ENCODE results near the gene LCTL. TPM values are rescaled to one million over a fixed set of nuclear protein-coding genes. Genes with fewer than 3 reads are reported as not detected.

Gene LCTL, protein sequence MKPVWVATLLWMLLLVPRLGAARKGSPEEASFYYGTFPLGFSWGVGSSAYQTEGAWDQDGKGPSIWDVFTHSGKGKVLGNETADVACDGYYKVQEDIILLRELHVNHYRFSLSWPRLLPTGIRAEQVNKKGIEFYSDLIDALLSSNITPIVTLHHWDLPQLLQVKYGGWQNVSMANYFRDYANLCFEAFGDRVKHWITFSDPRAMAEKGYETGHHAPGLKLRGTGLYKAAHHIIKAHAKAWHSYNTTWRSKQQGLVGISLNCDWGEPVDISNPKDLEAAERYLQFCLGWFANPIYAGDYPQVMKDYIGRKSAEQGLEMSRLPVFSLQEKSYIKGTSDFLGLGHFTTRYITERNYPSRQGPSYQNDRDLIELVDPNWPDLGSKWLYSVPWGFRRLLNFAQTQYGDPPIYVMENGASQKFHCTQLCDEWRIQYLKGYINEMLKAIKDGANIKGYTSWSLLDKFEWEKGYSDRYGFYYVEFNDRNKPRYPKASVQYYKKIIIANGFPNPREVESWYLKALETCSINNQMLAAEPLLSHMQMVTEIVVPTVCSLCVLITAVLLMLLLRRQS
- not detected for total RNA-seq

- no peak for DNase-seq (ENCODE audit: low spot score)
These were observed at the start of gene LCTL for GRCh38 chr15:66565741-66566144. Gene LCTL, minus strand, starts transcription at chr15:66565998. Its CDS starts 633 bp downstream, at chr15:66565365.

GRCh38 chr15:66614951-66615760 is 49.4 kb upstream of the LCTL start:
- no peak for DNase-seq (ENCODE audit: low spot score)

DNA sequence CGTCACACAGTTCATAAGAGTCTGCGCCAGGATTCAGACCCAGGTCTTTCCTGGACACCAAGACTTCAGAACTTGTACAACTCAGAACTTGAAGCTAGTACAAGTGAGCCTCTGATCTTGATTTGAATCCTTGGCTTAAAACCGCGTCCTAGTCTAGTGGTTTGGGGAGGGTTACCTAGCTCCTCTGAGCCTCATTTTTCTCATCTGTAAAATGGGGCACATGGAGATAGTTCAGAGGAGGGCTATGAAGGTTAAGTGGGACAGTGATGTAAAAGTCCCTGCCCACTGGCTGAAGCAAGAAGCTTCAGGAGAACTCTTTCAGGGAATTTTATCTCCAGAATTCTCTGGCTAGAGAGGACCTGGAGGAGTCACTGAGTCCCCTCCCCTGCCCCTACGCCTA is 48.7 kb upstream of the LCTL start:
- no peak for DNase-seq (ENCODE audit: low spot score)

GRCh38 chr15:66613743-66614142 is 47.9 kb upstream of the LCTL start:
- no peak for DNase-seq (ENCODE audit: low spot score)

DNA sequence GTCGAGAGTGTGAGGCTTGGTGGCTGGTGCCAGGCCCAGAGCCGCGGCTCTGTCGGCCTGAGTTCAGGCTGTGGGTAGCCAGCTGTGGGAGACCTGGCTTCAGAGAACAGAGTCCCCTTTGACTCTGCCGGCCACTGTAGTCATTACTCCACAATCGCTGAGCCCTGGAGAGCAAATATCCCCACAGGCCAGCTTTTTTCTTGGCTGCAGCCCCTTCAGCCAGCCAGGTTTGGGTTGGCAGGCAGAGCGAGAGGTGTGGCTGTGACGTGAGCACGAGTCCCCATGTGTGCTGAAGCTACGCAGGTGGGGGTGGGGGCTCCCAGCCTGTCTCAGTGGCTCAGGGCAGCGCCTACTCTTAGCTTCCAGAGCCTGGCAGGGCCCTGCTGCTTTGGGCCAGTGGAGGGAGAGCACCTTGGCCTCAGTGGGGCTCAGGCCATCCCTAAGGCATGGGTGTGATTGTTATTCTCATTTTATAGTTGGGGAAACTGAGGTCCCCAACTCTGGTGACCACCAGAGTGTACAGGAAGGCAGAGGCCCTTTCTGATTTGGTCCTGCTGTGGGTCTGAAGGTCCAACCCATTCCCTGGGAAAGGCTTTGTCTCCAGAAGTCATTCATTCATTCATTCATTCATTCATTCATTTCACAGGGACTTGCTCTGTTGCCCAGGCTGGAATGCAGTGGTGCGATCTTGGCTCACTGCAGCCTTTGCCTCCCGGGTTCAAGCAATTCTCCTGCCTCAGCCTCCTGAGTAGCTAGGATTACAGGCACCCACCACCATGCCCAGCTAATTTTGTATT is 45.7 kb upstream of the LCTL start:
- DNase-seq (ENCODE audit: low spot score): no peak

- no peak for DNase-seq (ENCODE audit: low spot score)
These were observed 44.1 kb upstream of the LCTL start for GRCh38 chr15:66609876-66610275.

GRCh38 chr15:66608881-66609280 is 43.1 kb upstream of the LCTL start:
- DNase-seq (ENCODE audit: low spot score): no peak

DNA sequence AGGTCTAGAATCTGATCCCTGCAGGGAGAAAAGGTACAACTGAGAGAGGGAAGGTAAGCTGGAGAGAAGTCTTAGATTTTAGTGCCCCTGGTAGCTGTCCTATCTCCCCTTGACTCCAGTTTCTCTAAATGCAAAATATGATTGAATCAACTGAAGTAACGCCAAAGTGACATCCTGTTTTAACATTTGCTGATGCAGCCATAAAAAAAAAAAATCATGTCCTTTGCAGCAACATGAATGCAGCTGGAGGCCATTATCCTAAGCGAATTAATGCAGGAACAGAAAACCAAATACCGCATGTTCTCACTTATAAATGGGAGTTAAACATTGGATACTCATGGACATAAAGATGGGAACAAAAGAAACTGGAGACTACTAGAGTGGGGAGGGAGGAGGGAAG is 42.4 kb upstream of the LCTL start:
- DNase-seq (ENCODE audit: low spot score): no peak

GRCh38 chr15:66603301-66604179 is 37.7 kb upstream of the LCTL start:
- DNase-seq (ENCODE audit: low spot score): peak; percentile 63

GRCh38 chr15:66601521-66601920 is 35.7 kb upstream of the LCTL start:
- DNase-seq (ENCODE audit: low spot score): no peak

- DNase-seq (ENCODE audit: low spot score): no peak
These were observed 34.4 kb upstream of the LCTL start for GRCh38 chr15:66600240-66600627.

- DNase-seq (ENCODE audit: low spot score): no peak
These were observed 33.9 kb upstream of the LCTL start for GRCh38 chr15:66599536-66600239.

DNA sequence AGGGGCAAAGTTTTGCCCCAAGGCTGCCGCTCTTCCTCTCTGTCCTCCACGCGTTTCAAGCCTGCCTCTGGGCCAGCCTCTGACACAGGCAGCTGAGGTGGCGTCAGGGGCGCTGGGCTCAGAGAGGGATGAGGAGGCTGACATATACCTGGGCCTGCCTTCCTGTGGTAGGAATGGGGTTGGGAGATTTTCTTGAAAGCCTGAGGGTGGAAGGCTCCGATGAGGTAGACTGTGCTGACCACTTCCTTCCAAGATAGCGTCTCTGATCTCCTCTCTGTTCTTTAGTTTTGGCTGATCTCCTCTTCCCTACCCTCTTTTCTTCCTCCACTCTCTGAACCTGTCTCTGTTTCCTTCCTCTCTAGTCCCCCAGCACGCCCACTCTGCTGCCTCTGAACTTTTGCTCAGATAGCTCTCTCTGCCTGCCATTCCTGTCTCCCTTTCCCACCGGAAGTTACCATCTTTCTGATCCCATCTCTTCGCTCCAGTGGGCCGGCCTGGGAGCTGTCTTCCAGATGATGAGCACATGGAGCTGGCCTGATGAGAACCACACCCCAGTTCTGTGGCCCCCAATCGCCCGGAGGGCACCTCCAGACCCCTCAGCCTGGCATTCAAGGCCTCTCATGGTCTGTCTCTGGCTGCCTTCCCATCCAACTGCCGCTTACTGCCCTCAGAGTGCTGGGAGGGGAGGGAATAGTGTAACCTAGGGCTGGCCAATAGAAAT is 32.5 kb upstream of the LCTL start:
- no peak for DNase-seq (ENCODE audit: low spot score)

- DNase-seq (ENCODE audit: low spot score): no peak
These were observed 30.2 kb upstream of the LCTL start for GRCh38 chr15:66595931-66596545.

- DNase-seq (ENCODE audit: low spot score): no peak
These were observed 29.5 kb upstream of the LCTL start for GRCh38 chr15:66595332-66595731.

GRCh38 chr15:66594836-66595235 is 29.0 kb upstream of the LCTL start:
- no peak for DNase-seq (ENCODE audit: low spot score)

- DNase-seq (ENCODE audit: low spot score): no peak
These were observed 28.5 kb upstream of the LCTL start for GRCh38 chr15:66594344-66594743.

- DNase-seq (ENCODE audit: low spot score): no peak
These were observed 27.5 kb upstream of the LCTL start for GRCh38 chr15:66593219-66593780.
